ENCODE measurements around the gene ACOT13.
"Not testable (repeated sequence)": the region's sequence is repeated elsewhere in the genome, so short reads cannot be mapped to it uniquely, and the experiment has no call there.

Gene ACOT13

DNA sequence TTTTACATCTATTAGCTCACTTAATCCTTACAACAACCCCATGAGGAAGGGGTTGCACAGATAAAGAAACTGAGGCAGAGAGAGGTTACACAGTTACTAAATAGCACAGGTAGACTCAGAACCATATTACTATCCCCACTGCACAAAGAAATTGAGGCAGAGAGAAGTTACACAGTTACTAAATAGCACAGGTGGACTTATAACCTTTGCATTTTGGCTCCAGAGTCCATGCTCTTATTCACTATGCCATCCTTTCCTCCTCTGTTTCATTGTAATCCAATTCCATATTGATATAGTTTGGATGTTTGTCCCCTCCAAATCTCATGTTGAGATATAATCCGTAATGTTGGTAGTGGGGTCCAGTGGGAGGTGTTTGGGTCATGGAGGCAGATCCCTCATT lies 3.7 kb upstream of the ACOT13 start:
- no peak for DNase-seq

DNA sequence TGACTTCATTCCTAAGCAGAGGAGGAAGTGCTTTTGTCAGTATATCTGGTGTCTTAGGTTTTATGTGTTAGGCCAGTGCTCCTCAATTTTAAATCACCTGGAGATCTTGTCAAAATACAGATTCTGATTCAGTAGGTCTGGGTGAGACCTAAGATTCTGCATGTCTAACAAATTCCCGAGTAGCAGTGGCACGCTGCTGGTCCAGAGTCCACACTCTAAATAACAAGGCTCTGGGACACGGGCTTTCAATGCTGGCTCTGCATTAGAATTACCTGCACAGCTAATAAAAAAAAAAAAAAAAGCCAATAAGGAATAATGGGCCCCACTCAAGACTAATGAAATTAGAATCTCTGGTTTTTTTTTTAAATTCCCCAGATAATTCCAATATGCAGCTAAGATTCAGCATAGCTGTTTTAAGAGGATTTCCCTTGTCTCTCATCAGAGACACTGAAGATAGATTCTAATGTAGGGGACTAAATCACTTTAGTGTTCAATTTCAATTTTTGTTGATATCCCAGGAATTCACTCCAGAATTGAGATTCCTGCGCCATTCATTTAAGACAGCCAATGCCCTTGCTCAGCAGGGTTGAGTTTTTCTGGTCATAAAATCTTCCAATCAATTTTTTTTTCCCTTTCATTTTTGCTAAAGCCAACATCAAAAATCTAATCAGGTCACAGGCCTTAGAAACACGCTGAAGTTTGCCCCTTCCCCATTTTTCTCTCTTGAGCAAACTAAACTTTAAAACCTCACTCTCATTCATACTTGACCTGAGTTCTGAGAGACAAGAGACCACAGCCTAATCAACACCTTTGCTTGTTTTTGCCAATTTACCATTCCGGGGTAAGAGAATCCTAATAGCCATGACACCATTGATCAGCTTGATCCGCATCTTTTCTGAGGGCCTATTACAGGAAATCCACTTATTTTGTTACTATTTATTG lies 2.6 kb upstream of the ACOT13 start:
- DNase-seq, result no peak

DNA sequence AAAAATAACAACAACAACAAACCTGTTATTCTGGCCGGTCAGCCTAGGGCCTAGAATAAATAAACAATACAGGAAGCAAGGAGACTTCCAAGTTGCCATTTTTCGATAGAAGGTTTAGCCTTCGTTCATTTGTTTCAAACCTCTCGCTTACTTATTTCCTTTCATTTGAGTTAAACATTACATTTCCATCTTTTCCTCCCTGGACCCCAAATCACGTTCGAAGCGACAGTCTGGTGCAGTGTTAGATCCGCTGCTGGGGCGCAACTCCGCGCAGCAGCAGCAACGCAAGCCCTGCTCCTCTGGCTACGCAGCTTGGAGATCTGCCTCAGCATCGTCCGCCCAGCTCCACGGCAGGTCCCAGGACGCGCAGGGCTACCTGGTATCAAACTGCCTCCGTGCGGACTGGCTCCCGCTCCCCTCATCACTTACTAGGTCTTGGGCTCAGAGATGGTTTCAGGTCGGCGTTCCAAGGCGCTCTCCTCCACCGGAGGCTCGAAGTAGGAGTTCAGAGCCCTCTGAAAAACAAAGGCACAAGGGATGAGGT lies 708 bp upstream of the ACOT13 start:
- DNase-seq, result no peak

DNA sequence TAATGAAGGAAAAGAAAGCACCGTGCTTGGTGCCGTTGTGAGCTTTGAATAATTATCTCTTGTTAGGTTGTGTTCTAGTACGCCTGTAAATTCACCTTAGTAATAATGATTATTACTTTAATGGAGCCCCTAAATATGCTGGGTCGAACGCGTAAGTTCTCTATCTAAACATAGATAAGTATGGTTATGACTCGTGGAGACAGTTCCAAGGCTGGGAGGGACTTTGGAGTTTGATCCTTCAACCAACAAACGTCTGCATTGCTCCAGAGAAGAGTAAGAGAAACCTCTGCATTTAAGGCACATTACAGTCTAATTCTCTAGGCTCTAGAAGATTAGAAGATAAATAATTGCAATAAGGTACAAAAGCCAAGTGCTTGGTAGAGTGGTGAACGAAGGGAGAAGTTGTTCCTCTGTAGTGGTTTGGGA lies 514 bp downstream of the ACOT13 start:
- no peak for DNase-seq

DNA sequence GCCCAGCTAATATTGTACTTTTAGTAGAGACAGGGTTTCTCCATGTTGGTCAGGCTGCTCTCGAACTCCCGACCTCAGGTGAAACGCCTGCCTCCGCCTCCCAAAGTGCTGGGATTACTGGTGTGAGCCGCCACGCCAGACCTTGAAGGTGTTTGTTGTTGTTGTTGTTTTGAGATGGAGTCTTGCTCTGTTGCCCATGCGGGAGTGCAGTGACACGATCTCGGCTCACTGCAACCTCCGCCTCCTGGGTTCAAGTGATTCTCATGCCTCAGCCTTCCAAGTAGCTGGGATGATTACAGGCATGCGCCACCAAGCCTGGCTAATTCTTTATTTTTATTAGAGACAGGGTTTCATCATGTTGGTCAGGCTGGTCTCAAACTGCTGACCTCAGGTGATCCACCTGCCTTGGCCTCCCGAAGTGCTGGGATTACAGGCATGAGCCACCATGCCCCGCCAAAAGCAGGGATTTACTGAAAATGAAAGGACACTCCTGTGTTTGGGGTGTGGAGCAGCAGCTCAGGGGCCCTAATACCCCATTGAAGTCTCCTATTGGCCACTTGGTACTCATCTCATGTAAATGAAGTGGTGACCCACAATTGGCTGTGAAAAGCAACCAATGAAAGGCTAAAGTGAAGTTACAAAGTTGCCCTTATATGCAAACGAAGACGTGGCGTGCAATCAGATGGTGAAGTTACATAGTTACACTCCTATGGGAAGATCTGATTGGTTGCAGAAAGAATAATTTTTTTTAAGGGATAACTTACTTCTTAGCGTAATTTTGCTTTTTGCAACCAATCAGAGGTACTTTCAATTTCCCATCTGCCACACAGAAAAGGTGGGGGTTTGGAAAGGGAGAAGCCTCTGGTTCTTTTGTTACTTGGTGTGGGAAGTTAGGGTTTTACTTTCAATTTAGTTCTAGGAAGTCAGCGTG lies 1.5 kb downstream of the ACOT13 start:
- not testable (repeated sequence) for DNase-seq

DNA sequence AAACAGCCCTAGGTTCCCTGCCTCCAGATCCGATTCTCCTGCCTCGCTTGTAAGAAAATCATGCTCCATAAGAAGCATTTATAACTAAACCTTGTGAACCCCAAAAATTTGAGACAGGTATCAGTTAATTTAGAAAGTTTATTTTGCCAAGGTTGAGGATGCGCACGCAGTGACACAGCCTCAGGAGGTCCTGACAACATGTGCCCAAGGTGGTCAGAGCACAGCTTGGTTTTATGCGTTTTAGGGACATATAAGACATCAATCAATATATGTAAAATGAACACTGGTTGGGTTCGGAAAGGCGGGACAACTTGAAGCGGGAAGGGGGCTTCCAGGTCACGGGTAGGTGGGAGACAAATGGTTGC lies 2.1 kb downstream of the ACOT13 start:
- DNase-seq, result no peak

DNA sequence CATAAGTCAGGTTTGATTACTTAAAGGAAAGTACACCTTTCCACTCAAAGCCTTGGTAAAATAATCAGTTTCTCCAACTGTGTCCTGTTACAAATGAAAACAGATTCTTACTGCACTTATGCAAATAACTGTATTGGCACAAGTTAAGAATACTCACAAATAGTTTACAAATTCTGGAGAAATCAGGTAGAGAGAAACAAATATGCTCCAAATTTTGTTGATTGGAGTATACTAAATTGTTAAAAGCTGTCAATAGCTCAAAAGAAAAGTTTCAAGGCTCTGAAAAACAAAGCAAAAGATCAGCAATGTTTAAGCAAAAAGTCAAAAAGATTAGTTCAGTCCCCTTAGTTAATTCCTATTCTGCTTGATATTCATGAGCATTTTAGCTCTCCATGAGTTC lies 3.6 kb downstream of the ACOT13 start:
- not testable (repeated sequence) for DNase-seq

- DNase-seq, result not testable (repeated sequence)
Observed at GRCh38 chr6:24671077-24671476, 4.2 kb downstream of the ACOT13 start.

GRCh38 chr6:24672620-24673182 lies 5.8 kb downstream of the ACOT13 start:
- no peak for DNase-seq

DNA sequence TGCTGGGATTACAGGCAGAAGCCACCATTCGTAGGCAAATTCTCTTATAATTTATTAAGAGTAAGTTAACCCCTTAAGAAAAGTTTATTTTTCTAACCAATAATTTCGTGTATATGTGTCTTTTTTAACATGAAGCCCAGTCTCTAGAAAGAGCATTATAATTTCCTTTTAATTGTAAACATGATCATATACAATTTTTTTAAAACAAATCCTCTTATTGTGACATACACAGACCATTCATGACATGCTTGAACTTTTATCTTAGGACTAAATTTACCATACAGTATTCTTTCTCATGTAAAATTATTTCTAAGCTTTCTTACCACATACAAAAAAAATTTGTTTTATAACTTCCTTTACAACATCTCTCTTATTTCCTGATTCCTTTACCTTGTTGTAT lies 6.7 kb downstream of the ACOT13 start:
- DNase-seq, result no peak

- DNase-seq, result not testable (repeated sequence)
Observed at GRCh38 chr6:24678792-24679352, 12.0 kb downstream of the ACOT13 start.

- DNase-seq, result no peak
Observed at GRCh38 chr6:24680582-24680981, 13.7 kb downstream of the ACOT13 start.

DNA sequence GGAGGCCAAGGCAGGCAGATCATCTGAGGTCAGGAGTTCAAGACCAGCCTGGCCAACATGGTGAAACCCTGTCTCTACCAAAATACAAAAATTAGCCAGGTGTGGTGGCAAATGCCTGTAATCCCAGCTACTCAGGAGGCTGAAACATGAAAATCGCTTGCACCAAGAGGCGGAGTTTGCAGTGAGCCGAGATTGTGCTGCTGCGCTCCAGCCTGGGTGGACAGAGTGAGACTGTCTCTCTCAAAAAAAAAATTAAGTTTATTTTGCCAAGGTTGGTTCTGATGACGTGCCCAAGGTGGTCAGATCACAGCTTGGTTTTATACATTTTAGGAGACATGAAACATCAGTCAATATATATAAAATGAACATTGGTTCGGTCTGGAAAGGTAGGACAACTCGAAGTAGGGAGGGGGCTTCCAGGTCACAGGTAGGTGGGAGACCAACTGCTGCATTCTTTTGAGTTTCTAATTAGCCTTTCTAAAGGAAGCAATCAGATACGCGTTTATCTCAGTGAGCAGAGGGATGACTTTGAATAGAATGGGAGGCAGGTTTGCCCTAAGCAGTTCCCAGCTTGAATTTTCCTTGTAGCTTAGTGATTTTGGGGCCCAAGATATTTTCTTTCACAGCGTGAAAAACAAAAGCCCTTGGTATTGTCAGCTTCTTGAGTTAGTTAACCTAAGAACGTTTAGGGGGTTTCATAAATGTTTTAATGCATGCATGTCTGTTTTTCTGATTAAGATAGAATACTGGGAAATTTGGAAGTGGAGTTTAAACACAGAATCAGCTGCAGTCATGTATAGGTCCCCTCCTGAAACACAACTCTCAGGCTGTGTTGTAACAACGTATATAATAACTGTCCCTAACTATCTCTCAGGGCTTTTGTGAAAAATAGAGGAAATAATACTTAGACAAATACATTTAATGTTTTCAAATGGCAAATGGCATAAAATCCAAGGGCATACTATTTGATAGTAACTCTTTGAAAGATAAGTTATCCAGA lies 16.7 kb downstream of the ACOT13 start:
- no peak for DNase-seq

- no peak for DNase-seq
Observed at GRCh38 chr6:24686408-24686807, 19.5 kb downstream of the ACOT13 start.

GRCh38 chr6:24686946-24687345 lies 20.1 kb downstream of the ACOT13 start:
- DNase-seq, result no peak

GRCh38 chr6:24689964-24690363 lies 23.1 kb downstream of the ACOT13 start:
- DNase-seq, result no peak

GRCh38 chr6:24690593-24690992 lies 23.7 kb downstream of the ACOT13 start:
- no peak for DNase-seq

DNA sequence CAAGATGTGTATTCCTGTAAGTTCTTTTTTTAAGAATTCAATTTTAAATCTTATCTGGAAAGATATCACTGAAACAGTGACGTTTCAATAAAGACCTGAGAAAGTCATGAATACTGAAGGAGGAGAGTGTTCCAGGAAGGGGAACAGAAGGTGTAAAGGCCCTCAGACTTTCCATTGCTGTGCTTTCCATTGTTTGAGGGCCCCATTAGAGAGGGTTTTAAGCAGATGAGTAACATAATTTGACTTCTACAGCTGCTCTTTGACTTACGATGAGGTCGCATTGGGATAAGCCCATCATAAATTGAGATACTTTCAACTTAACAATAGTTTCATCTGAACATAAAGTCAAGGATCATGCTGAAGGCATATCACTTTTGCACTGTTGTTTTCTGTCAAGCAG lies 24.7 kb downstream of the ACOT13 start:
- no peak for DNase-seq

- DNase-seq, result no peak
Observed at GRCh38 chr6:24692003-24692402, 25.1 kb downstream of the ACOT13 start.

DNA sequence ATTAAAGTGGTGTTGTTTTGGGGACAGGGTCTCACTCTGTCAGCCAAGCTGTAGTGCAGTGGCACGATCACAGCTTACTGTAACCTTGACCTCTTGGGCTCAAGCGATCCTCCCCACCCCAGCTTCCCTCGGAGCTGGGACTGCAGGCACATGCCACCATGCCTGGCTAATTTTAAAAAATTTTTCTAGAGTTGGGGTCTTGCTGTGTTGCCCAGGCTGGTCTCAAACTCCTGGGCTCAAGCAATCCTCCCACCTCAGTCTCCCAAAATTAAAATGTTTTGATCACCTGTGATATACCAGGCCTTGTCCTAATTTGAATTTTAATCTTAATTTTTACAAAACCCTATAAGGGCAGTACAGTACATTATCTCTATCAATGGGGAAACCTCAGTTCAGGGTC lies 25.5 kb downstream of the ACOT13 start:
- DNase-seq, result no peak

DNA sequence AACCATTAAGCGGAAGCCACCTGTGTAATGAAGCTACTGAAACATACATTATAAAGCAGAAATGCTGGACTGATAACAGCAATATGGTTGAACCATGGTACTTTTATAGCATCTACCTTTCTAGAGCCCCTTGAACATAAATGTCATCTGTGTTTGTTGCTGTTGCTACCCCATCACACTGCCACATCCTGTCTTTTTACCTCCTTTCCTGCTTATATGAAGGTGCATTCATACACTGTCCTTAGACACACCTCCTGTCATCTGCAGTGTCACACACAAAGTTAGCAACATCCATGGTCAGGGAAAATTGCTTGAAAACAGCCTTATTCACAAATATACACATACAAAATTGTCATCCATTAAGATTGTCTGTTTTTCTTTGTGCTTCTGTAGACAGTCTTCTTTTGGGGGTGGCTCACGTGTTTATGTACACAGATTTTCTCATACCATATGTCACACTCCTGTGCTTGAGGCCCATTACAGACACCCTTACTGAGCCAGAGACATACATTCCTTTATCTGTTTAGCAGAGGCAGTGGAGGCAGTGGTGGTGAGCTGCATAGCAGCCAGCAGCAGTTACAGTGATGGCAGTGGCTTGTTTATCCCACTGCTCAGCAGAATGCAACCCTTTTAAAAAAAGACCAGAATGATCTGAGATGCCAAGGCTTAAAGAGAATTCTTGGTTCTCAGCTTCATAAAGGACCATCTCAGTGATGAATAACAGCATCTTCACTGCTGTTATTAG lies 26.1 kb downstream of the ACOT13 start:
- DNase-seq, result no peak
